Measurements from ENCODE around the gene TCP1. TPM values are rescaled to one million over a fixed set of nuclear protein-coding genes. Genes with fewer than 3 reads are reported as not detected.
A peak's percentile ranks its signal among the peaks of the same experiment; 100 is the strongest.
"Not testable (repeated sequence)": the region's sequence is repeated elsewhere in the genome, so short reads cannot be mapped to it uniquely, and the experiment has no call there.

TCP1 gene
- total RNA-seq, 1 experiment from 2014 or later: 159 TPM

DNA sequence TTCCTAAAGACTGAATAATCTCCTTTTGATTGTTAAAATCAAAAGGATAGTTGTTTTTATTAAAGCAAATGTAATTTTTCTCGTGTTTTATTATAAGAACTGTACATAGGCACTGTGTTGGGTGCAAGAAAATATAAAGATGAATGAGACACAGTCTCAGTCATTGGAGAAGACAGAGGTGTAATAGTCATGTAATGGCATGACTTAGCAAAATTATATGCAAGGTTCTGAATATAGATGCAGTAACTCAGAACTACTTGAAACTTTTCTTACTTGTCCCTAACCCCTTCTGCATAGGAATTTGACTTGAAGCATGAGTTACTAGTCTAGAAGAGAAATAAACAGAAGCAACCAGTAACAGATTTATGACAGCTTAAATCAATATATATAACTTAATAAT lies 47.2 kb downstream of the TCP1 start:
- no peak overlapping the region for H3K4me2 ChIP-seq
- no peaks in the 10 kb centered on the region for H3K9me2 ChIP-seq (ENCODE audit: insufficient read depth)
- no peak overlapping the region for H2AFZ ChIP-seq
- no peak for DNase-seq
- ChIA-PET POLR2A (ENCODE audit: unreplicated experiment) (no interaction called here), CTCF (no interaction called here)
- peak overlapping the region; percentile 31; the same call in 1 of the 2 replicates for H3K27ac ChIP-seq
- no peak overlapping the region for H3K4me3 ChIP-seq
- BruUV-seq (replicated peaks): no TSS peak
- peaks cover 21% of the 10 kb centered on the region; the same call in 1 of the 2 replicates for H3F3A ChIP-seq (ENCODE audit: insufficient read depth, low read depth)
- no peak for TF ChIP-seq EZH2 (IDR thresholded peaks at IDR 0.05; ENCODE audit: low read depth)
- TF ChIP-seq, protein P1, sequence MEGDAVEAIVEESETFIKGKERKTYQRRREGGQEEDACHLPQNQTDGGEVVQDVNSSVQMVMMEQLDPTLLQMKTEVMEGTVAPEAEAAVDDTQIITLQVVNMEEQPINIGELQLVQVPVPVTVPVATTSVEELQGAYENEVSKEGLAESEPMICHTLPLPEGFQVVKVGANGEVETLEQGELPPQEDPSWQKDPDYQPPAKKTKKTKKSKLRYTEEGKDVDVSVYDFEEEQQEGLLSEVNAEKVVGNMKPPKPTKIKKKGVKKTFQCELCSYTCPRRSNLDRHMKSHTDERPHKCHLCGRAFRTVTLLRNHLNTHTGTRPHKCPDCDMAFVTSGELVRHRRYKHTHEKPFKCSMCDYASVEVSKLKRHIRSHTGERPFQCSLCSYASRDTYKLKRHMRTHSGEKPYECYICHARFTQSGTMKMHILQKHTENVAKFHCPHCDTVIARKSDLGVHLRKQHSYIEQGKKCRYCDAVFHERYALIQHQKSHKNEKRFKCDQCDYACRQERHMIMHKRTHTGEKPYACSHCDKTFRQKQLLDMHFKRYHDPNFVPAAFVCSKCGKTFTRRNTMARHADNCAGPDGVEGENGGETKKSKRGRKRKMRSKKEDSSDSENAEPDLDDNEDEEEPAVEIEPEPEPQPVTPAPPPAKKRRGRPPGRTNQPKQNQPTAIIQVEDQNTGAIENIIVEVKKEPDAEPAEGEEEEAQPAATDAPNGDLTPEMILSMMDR (conservative IDR thresholded peaks at IDR 0.05): no peak
- H3K9me3 ChIP-seq (ENCODE audit: insufficient read depth, low read depth): no peaks in the 10 kb centered on the region
- H3K79me2 ChIP-seq (ENCODE audit: low read depth): peaks cover 47% of the 10 kb centered on the region
- peaks cover 24% of the 10 kb centered on the region for H4K20me1 ChIP-seq (ENCODE audit: insufficient read depth)
- intact Hi-C loops (cut with micrococcal nuclease; ENCODE audit: unreplicated experiment): no loop called here
- no peaks in the 10 kb centered on the region for H3K4me1 ChIP-seq (replicated peaks; ENCODE audit: insufficient read depth)
- H3K27me3 ChIP-seq (ENCODE audit: insufficient read depth, low read depth): no peaks in the 10 kb centered on the region
- H3K36me3 ChIP-seq (ENCODE audit: low read depth): peaks cover 56% of the 10 kb centered on the region

- Histone ChIP-seq H3K27ac (no peak overlapping the region), H3K9me2 (ENCODE audit: insufficient read depth) (no peaks in the 10 kb centered on the region), H4K20me1 (ENCODE audit: insufficient read depth) (peaks cover 46% of the 10 kb centered on the region), H3K36me3 (ENCODE audit: low read depth) (peaks cover 32% of the 10 kb centered on the region), H3K4me2 (no peak overlapping the region), H3K4me1 (replicated peaks; ENCODE audit: insufficient read depth) (no peaks in the 10 kb centered on the region), H3K79me2 (ENCODE audit: low read depth) (peaks cover 75% of the 10 kb centered on the region), H2AFZ (no peak overlapping the region), H3F3A (ENCODE audit: insufficient read depth, low read depth) (peaks cover 16% of the 10 kb centered on the region; the same call in 1 of the 2 replicates), H3K9me3 (ENCODE audit: insufficient read depth, low read depth) (no peaks in the 10 kb centered on the region), H3K4me3 (no peak overlapping the region), H3K27me3 (ENCODE audit: insufficient read depth, low read depth) (no peaks in the 10 kb centered on the region)
- CTCF ChIA-PET: no interaction called here
- BruUV-seq (replicated peaks): no TSS peak
- DNase-seq: no peak
- TF ChIP-seq, protein P1 (conservative IDR thresholded peaks at IDR 0.05): no peak
- no peak for TF ChIP-seq EZH2 (IDR thresholded peaks at IDR 0.05; ENCODE audit: low read depth)
- intact Hi-C loops (cut with micrococcal nuclease; ENCODE audit: unreplicated experiment): no loop called here
- POLR2A ChIA-PET (ENCODE audit: unreplicated experiment): interaction anchor here (0.6 kb wide), 1 partner anchor 24 kb away, joined by 5 read pairs; no protein-coding TSS in a partner anchor
These were observed 50.1 kb downstream of the TCP1 start for GRCh38 chr6:159739341-159739740.

DNA sequence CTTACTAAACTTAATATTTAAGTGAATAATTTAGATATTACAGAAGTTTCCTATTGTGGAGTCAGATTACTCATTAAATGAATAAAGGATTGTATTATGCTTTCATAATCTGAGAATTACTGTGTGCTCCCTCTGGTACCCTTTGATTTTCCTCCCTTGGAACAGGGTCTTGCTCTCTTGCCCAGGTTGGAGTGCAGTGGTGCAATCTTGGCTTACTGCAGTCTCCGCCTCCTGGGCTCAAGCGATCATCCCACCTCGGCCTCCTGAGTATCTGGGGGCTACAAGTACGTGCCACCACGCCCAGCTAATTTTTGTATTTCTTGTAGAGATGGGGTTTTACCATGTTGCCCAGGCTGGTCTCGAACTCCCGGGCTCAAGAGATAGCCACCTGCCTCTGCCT lies 52.5 kb downstream of the TCP1 start:
- ChIA-PET POLR2A (ENCODE audit: unreplicated experiment) (no interaction called here), CTCF (no interaction called here)
- Histone ChIP-seq H3K4me2 (no peak overlapping the region), H3K36me3 (ENCODE audit: low read depth) (peaks cover 16% of the 10 kb centered on the region), H3K4me1 (replicated peaks; ENCODE audit: insufficient read depth) (no peaks in the 10 kb centered on the region), H3K4me3 (no peak overlapping the region), H3K9me3 (ENCODE audit: insufficient read depth, low read depth) (no peaks in the 10 kb centered on the region), H4K20me1 (ENCODE audit: insufficient read depth) (peaks cover 69% of the 10 kb centered on the region), H3K9me2 (ENCODE audit: insufficient read depth) (no peaks in the 10 kb centered on the region), H3F3A (ENCODE audit: insufficient read depth, low read depth) (peaks cover 16% of the 10 kb centered on the region; the same call in 1 of the 2 replicates), H3K27me3 (ENCODE audit: insufficient read depth, low read depth) (no peaks in the 10 kb centered on the region), H2AFZ (no peak overlapping the region), H3K27ac (no peak overlapping the region), H3K79me2 (ENCODE audit: low read depth) (peaks cover 87% of the 10 kb centered on the region)
- no TSS peak for BruUV-seq (replicated peaks)
- no peak for DNase-seq
- intact Hi-C loops (cut with micrococcal nuclease; ENCODE audit: unreplicated experiment): no loop called here
- no peak for TF ChIP-seq EZH2 (IDR thresholded peaks at IDR 0.05; ENCODE audit: low read depth)
- TF ChIP-seq, protein P1 (conservative IDR thresholded peaks at IDR 0.05): no peak

DNA sequence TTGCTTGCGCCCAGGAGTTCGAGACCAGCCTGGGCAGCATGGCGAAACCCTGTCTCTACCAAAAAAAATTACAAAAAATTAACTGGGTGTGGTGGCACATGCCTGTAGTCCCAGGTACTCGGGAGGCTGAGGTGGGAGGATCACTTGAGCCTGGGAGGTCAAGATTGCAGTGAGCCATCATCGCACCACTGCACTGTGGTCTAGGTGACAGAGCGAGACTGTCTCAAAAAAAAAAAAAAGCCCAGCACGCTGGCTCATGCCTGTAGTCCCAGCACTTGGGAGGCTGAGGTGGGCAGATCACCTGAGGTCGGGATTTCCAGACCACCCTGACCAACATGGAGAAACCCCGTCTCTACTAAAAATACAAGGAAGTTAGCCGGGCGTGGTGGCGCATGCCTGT lies 56.0 kb downstream of the TCP1 start:
- H3K9me2 ChIP-seq (ENCODE audit: insufficient read depth); H3K27ac ChIP-seq; POLR2A ChIA-PET (ENCODE audit: unreplicated experiment); BruUV-seq (replicated peaks); intact Hi-C loops (cut with micrococcal nuclease; ENCODE audit: unreplicated experiment); H3K4me2 ChIP-seq; H3K4me3 ChIP-seq; H3K9me3 ChIP-seq (ENCODE audit: insufficient read depth, low read depth); CTCF ChIA-PET; H3K27me3 ChIP-seq (ENCODE audit: insufficient read depth, low read depth); H3F3A ChIP-seq (ENCODE audit: insufficient read depth, low read depth); H2AFZ ChIP-seq; DNase-seq: not testable (repeated sequence)
- peaks cover 95% of the 10 kb centered on the region for H4K20me1 ChIP-seq (ENCODE audit: insufficient read depth)
- H3K36me3 ChIP-seq (ENCODE audit: low read depth): peaks cover 18% of the 10 kb centered on the region
- peaks cover 100% of the 10 kb centered on the region for H3K79me2 ChIP-seq (ENCODE audit: low read depth)
- peaks cover 17% of the 10 kb centered on the region for H3K4me1 ChIP-seq (replicated peaks; ENCODE audit: insufficient read depth)

- H3K4me2 ChIP-seq; H3F3A ChIP-seq (ENCODE audit: insufficient read depth, low read depth); BruUV-seq (replicated peaks); H3K27ac ChIP-seq; intact Hi-C loops (cut with micrococcal nuclease; ENCODE audit: unreplicated experiment); H3K27me3 ChIP-seq (ENCODE audit: insufficient read depth, low read depth); CTCF ChIA-PET; H3K9me2 ChIP-seq (ENCODE audit: insufficient read depth); H2AFZ ChIP-seq; H3K4me3 ChIP-seq; POLR2A ChIA-PET (ENCODE audit: unreplicated experiment); DNase-seq; H3K9me3 ChIP-seq (ENCODE audit: insufficient read depth, low read depth): not testable (repeated sequence)
- H3K4me1 ChIP-seq (replicated peaks; ENCODE audit: insufficient read depth): peaks cover 17% of the 10 kb centered on the region
- H3K36me3 ChIP-seq (ENCODE audit: low read depth): peaks cover 15% of the 10 kb centered on the region
- peaks cover 91% of the 10 kb centered on the region for H4K20me1 ChIP-seq (ENCODE audit: insufficient read depth)
- H3K79me2 ChIP-seq (ENCODE audit: low read depth): peaks cover 100% of the 10 kb centered on the region
These were observed 56.9 kb downstream of the TCP1 start for GRCh38 chr6:159732550-159732949.

Measured in PC-9 (cell line).